Peyer's patch (tissue), 4 donors: ENCODE results near the gene WWOX.

Experiments used
- CTCF ChIP-seq, 6 experiments: fragments of 450-650 bp in 4 of 6; fragments of 200-600 bp in 2 of 6; sonication (generic) in 1 of 6; IDR thresholded peaks; one replicate each; pipeline ENCODE4 v1.5.1; 2017 to 2019; ENCODE audit warnings: antibody characterized with exemption in 6 of 6, mild to moderate bottlenecking in 3 of 6, moderate library complexity in 1 of 6
- POLR2A ChIP-seq, 2 donors: fragments of 450-650 bp; IDR thresholded peaks; one replicate each; pipeline ENCODE4 v1.5.1; 2017; ENCODE audit warnings: antibody characterized with exemption in 2 of 2, mild to moderate bottlenecking in 2 of 2, moderate library complexity in 2 of 2

- TF ChIP-seq POLR2A (IDR thresholded peaks at IDR 0.05) (no peak), CTCF (IDR thresholded peaks at IDR 0.05) (no peak)
Measured at GRCh38 chr16:78494674-78495073, 395.2 kb downstream of the WWOX start.
